HG03442 (cell line): Measurements from ENCODE around the gene TACR1.
"Not testable (repeated sequence)": the region's sequence is repeated elsewhere in the genome, so short reads cannot be mapped to it uniquely, and the experiment has no call there.

Source experiments
- ATAC-seq: cut with Tn5 transposase; IDR thresholded peaks from one replicate; pipeline ENCODE4 v1.9.1; 2021; ENCODE audit warnings: mild to moderate bottlenecking, moderate library complexity; ENCODE audit not compliant: unreplicated experiment

TACR1 gene

GRCh38 chr2:75147884-75148283, 51.4 kb downstream of the TACR1 start:
- ATAC-seq: not testable (repeated sequence)

DNA sequence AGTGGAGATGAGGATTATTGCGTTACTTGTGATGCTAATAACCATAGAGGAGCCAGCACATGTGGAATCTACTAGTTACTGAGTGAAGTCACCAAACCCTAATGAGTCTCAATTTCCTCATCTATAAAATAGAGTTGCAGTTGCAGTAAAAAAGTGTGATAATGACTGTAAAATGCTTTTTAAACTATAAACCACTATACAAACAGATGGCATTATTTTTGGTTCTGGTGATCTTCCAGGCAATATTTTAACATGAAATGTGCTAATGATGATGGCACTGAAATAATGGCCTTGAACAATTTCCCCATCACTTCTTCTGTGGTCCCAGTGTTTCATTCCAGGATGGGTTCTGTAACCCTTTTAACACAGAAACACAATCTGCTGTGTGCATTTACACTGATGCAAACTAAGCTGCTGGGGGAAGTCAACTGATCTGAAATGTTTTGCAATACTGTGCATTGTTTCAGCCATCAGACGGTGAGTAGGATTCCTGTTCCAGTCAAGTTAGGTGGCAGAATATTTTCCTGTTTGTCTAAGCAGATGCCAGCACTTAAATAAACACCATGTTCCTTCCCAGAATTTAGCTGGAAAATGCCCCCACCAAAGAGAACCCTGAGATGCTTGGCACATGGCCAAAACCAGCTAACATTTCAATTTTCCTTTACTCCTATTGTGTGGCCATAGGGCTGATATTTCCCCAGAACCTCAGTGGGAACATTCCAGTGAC, 52.6 kb downstream of the TACR1 start:
- no peak for ATAC-seq

DNA sequence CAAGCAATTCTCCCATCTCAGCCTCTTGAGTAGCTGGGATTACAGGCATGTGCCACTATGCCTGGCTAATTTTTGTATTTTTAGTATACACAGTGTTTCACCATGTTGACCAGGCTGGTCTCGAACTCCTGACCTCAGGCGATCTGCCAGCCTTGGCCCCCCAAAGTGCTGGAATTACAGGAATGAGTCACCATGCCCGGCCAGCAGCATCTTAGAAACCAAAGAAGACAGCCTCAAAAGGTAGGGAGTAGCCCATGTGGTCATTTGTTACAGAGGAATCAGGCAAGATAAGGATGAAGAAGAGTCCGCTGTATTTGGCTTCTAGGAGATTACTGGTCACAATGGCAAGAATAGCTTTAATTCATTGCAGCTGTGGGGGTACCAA, 53.1 kb downstream of the TACR1 start:
- not testable (repeated sequence) for ATAC-seq

- ATAC-seq: no peak
These were observed 57.2 kb downstream of the TACR1 start for GRCh38 chr2:75142081-75142480.

GRCh38 chr2:75140288-75140687, 59.0 kb downstream of the TACR1 start:
- no peak for ATAC-seq

DNA sequence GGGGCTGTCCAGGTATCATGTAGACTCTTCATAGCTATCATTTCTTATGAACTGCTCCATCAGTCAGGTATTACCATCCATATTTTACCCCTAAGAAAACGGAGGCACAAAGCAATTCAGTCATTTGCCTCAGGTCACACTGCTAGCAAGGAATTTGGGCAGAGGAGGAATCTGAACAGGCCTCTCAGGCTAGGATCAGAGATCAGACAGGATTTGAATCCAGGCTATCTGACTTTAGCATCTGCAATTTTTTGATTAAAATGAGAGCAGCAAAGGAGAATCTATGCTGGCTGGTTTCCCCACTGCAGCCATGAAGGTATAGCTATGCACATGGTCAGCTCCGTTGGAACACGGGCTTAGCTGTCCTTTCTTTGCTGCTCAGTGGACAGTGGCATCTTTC, 60.1 kb downstream of the TACR1 start:
- ATAC-seq: no peak

DNA sequence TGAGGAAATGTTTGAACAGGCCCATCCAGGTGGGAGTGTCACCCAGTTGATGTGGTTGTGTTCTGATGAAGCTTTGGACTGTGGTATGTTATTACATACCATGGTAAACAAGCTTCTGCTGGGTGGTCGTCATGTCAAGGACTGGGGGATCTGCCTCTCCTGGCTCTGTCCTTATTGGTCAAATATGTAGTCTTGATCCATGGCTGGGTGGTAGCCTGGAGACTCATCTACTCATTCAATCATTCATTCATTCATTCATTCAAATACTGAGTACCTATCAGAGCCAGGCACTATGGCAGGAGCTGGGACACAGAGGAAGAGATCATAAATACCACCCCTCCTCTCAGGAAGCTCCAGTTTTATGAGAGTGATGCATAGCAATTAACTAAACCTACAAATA, 60.8 kb downstream of the TACR1 start:
- ATAC-seq: no peak

- no peak for ATAC-seq
These were observed 63.4 kb downstream of the TACR1 start for GRCh38 chr2:75135776-75136400.

DNA sequence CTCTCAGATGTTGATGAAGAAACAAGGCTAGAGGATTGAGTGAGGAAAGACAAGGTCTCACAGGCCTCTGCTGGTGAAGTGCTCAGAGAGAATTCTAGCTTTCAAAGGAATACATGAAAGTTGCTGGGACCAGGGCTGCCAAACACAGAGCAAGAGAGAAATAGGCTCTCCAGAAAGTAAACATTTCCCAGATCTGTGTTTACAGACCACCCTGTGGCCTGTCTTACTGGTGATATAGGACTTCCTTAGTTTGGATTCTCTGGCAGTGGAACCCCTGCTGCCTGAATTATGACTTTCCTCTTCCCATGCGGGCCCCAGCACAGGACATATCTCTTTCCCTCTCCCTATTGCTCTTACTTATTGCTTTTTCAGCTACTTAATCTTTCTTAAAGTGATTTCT, 64.5 kb downstream of the TACR1 start:
- no peak for ATAC-seq

GRCh38 chr2:75133621-75134570, 65.4 kb downstream of the TACR1 start:
- ATAC-seq: no peak

- ATAC-seq: no peak
These were observed 69.1 kb downstream of the TACR1 start for GRCh38 chr2:75130171-75130570.

- ATAC-seq: no peak
These were observed 75.4 kb downstream of the TACR1 start for GRCh38 chr2:75123876-75124275.

GRCh38 chr2:75113231-75113869, 86.0 kb downstream of the TACR1 start:
- ATAC-seq: no peak

DNA sequence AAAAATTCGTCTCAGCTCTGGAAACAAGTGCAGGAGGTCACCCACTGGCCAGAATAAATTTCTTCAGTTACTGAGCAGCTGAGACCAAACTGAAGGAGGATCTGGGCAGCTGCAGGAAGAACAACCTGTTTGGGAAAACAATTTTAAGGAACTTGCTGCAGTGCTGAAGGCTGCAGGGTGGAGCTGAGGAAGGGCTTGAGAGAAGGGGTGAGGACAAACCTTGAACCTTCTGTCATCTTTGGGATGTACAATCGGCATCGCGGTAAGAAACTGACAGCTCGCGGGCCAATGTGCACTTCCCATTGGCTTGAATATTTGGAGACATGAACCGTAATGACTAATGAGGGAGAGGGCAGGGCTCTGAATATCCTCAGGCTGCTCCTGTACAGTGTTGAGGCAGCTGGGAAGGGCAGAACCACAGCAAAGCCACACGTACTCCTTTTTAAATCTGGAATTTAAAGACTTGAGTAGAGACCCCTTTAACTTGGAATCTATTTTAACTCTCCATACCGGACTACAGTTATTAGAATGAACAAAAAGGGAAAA, 90.3 kb downstream of the TACR1 start:
- ATAC-seq: no peak

DNA sequence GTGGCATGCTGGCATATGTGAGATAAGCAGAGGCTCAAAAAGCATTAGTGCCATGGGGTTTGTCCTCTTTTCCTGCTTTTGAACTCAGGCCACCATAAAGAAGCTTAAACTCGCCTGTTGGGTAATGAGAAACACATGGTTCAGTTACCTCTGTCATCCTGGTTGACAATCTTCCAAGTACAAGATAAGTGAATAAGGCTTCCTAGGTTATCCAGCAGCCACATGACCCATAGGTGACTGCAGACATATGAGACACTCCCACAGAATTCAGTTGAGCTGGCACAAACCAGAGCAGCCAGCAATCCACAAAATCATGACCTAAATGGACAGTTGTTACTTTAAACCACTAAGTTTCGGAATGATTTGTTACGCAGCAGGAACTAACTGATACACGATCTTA, 97.3 kb downstream of the TACR1 start:
- no peak for ATAC-seq

DNA sequence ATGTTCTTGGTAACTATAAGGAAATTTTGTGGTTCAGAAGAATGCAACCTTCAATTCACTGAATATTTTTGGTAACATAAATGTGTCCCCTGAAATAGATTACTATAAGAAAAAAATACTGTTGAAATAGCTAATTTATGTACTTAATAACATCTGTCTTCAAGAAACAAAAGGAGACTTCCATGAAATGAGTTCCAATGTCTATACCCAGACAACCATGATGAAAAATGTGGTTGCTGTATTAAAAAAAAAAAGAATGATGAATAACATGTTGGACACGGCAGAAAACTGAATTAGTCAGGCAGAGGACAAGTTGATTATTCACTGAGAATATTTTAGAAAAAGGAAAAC, 98.5 kb downstream of the TACR1 start:
- ATAC-seq: no peak

- no peak for ATAC-seq
These were observed 99.1 kb downstream of the TACR1 start for GRCh38 chr2:75100011-75100800.

GRCh38 chr2:75099521-75099922, 99.8 kb downstream of the TACR1 start:
- no peak for ATAC-seq

GRCh38 chr2:75098856-75099255, 100.5 kb downstream of the TACR1 start:
- ATAC-seq: no peak

DNA sequence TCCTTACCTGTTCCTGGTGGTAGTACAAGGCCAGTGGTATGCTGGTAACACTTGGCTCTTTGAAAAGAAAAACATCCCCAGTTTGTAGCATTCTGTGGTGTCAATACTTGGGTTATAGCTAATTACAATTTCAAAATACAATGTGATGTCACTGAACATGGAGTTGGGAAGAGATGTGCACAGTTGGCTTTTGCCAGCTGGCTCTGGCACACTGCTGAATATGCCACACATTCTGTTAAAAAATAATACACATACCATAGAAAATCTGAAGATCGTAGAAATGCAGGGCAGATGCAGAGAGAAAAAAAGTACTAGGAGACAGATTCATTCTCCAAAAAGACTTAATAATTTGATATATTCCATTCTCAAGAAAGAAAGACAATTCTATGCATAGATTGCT, 101.5 kb downstream of the TACR1 start:
- no peak for ATAC-seq
